WTC11 (cell line): Measurements from ENCODE around the gene NRIP2. TPM values are rescaled to one million over a fixed set of nuclear protein-coding genes. Genes with fewer than 3 reads are reported as not detected.

ENCODE experiments used
- ATAC-seq: fragments of 200-7000 bp; cut with Tn5 transposase; 2 replicates; pipeline ENCODE4 v1.10.0; 2021; ENCODE audit warnings: mild to moderate bottlenecking, moderate library complexity
- CTCF ChIA-PET: fragments of 300-600 bp; sonication (Branson Sonifier 250); formaldehyde crosslinking; loops from one replicate; lab custom pipeline; 2021; ENCODE audit warnings: antibody characterized with exemption; lab: Charles Lee
- POLR2A ChIA-PET: fragments of 350-600 bp; sonication (Branson Sonifier 250); formaldehyde crosslinking; loops from one replicate; lab custom pipeline; 2021; ENCODE audit warnings: antibody characterized with exemption; lab: Charles Lee
- DNase-seq: peaks from one replicate; pipeline ENCODE4 v3.0.0; 2021; ENCODE audit warnings: low spot score
- H3K27ac Mint-ChIP-seq: 2 replicates; pipeline ENCODE4 v1.8.0; 2021; ENCODE audit warnings: mixed read lengths
- H3K27me3 Mint-ChIP-seq: 2 replicates; pipeline ENCODE4 v1.8.0; 2021; ENCODE audit warnings: low read depth, mild to moderate bottlenecking, moderate library complexity, mixed read lengths
- H3K36me3 Mint-ChIP-seq: 2 replicates; pipeline ENCODE4 v1.8.0; 2021; ENCODE audit warnings: mixed read lengths
- H3K4me1 Mint-ChIP-seq: 2 replicates; pipeline ENCODE4 v1.8.0; 2022; ENCODE audit warnings: mixed read lengths
- H3K4me3 Mint-ChIP-seq: 2 replicates; pipeline ENCODE4 v1.8.0; 2021; ENCODE audit warnings: mild to moderate bottlenecking, moderate library complexity, mixed read lengths
- H3K9me3 Mint-ChIP-seq: 2 replicates; pipeline ENCODE4 v1.8.0; 2021; ENCODE audit warnings: mixed read lengths
- ATF1 ChIP-seq: sonication (generic); formaldehyde crosslinking; IDR thresholded peaks from 2 replicates; pipeline ENCODE4 v1.8.1; 2023; ENCODE audit warnings: mild to moderate bottlenecking, moderate library complexity, missing genetic modification reagents
- FOXJ3 ChIP-seq: sonication (generic); formaldehyde crosslinking; IDR thresholded peaks from 2 replicates; pipeline ENCODE4 v1.9.0; 2021; ENCODE audit warnings: missing genetic modification reagents, mild to moderate bottlenecking, borderline replicate concordance
- HMGA2 ChIP-seq: fragments of 250-450 bp; sonication (Bioruptor Pico); IDR thresholded peaks from 2 replicates; pipeline ENCODE4 v1.4.0; 2021; ENCODE audit warnings: mild to moderate bottlenecking, moderate library complexity
- JAZF1 ChIP-seq: fragments of 250-450 bp; sonication (Bioruptor Pico); IDR thresholded peaks from 2 replicates; pipeline ENCODE4 v1.9.0; 2021; ENCODE audit warnings: moderate library complexity, mild to moderate bottlenecking, inconsistent platforms
- MXD4 ChIP-seq: fragments of 250-450 bp; sonication (Bioruptor Pico); IDR thresholded peaks from 2 replicates; pipeline ENCODE4 v1.8.0; 2021; ENCODE audit warnings: mild to moderate bottlenecking, moderate library complexity, borderline replicate concordance
- NR2C2 ChIP-seq: sonication (generic); formaldehyde crosslinking; IDR thresholded peaks from 2 replicates; pipeline ENCODE4 v1.8.0; 2022; ENCODE audit warnings: mild to moderate bottlenecking, missing genetic modification reagents
- PRRX2 ChIP-seq: fragments of 250-450 bp; sonication (Bioruptor Pico); IDR thresholded peaks from 2 replicates; pipeline ENCODE4 v1.8.0; 2021; ENCODE audit warnings: mild to moderate bottlenecking
- SMAD3 ChIP-seq: sonication (generic); formaldehyde crosslinking; IDR thresholded peaks from 2 replicates; pipeline ENCODE4 v1.8.0; 2022; ENCODE audit warnings: missing genetic modification reagents, mild to moderate bottlenecking, borderline replicate concordance
- TCF7 ChIP-seq: sonication (generic); formaldehyde crosslinking; IDR thresholded peaks from 2 replicates; pipeline ENCODE4 v1.8.0; 2022; ENCODE audit warnings: mild to moderate bottlenecking, low read depth, missing genetic modification reagents, moderate library complexity
- ZNF219 ChIP-seq: sonication (generic); formaldehyde crosslinking; IDR thresholded peaks from 2 replicates; pipeline ENCODE4 v1.8.0; 2023; ENCODE audit warnings: missing genetic modification reagents, mild to moderate bottlenecking, borderline replicate concordance
- ZNF396 ChIP-seq: fragments of 250-450 bp; sonication (Bioruptor Pico); IDR thresholded peaks from 2 replicates; pipeline ENCODE4 v1.8.0; 2021; ENCODE audit warnings: mild to moderate bottlenecking, moderate library complexity, borderline replicate concordance
- ZNF423 ChIP-seq: fragments of 250-450 bp; sonication (Bioruptor Pico); IDR thresholded peaks from 2 replicates; pipeline ENCODE4 v2.1.2; 2022; ENCODE audit warnings: mild to moderate bottlenecking, moderate library complexity
- total RNA-seq: library from RNA; stranded (reverse); gene quantifications from 3 replicates; pipeline ENCODE4 v1.2.3, GENCODE V29; 2021
- TF ChIP-seq, protein P1 (sequence below): fragments of 250-450 bp; sonication (Bioruptor Pico); IDR thresholded peaks from 2 replicates; pipeline ENCODE4 v1.9.0; 2021; ENCODE audit warnings: moderate library complexity, mild to moderate bottlenecking, inconsistent platforms, borderline replicate concordance
- TF ChIP-seq, protein P2 (sequence below): sonication (generic); formaldehyde crosslinking; IDR thresholded peaks from 2 replicates; pipeline ENCODE4 v1.8.0; 2022; ENCODE audit warnings: mild to moderate bottlenecking, missing genetic modification reagents
- TF ChIP-seq, protein P3 (sequence below): sonication (generic); formaldehyde crosslinking; IDR thresholded peaks from 2 replicates; pipeline ENCODE4 v1.8.0; 2022; ENCODE audit warnings: mild to moderate bottlenecking, missing genetic modification reagents
- TF ChIP-seq, protein P4 (sequence below): sonication (generic); formaldehyde crosslinking; IDR thresholded peaks from 2 replicates; pipeline ENCODE4 v1.8.0; 2022; ENCODE audit warnings: mild to moderate bottlenecking, missing genetic modification reagents
- TF ChIP-seq, protein P5 (sequence below): sonication (generic); formaldehyde crosslinking; conservative IDR thresholded peaks from 2 replicates; pipeline ENCODE4 v1.8.1; 2023; ENCODE audit warnings: mild to moderate bottlenecking, low read depth, missing genetic modification reagents, moderate library complexity
- TF ChIP-seq, protein P6 (sequence below): sonication (generic); formaldehyde crosslinking; IDR thresholded peaks from 2 replicates; pipeline ENCODE4 v1.8.1; 2023; ENCODE audit warnings: mild to moderate bottlenecking, missing genetic modification reagents, moderate library complexity

The NRIP2 gene
- total RNA-seq, 1 experiment from 2014 or later: not detected

DNA sequence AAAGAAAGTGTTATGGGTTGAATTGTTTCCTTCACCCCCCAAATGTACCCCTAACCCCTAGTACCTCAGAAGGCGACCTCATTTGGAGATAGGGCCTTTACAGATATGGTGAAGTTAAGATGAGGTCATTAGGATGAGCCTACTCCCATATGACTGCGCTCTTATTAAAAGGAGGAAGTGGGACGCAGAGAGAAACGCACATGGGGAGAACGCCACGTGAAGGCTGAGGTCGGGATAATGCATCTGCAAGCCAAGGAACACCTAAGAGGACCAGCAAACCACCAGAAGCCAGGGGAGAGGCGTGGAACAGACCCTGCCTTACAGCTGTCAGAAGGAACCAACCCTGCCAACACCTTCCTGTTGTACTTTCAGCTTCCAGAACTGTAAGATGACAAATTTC is 1.7 kb upstream of the NRIP2 start:
- Mint-ChIP-seq H3K9me3 (no peaks in the 10 kb centered on the region), H3K4me3 (no peak overlapping the region), H3K36me3 (peaks cover 14% of the 10 kb centered on the region), H3K27me3 (no peaks in the 10 kb centered on the region; the same call in none of the 2 replicates), H3K4me1 (peaks cover 16% of the 10 kb centered on the region), H3K27ac (no peak overlapping the region)
- ChIA-PET POLR2A (no interaction called here), CTCF (interaction anchor here (1.4 to 1.8 kb wide), 2 partner anchors 9 to 49 kb away, joined by 8 to 12 read pairs; no protein-coding TSS in a partner anchor)
- no peak for ATAC-seq
- no peak for DNase-seq
- TF ChIP-seq HMGA2 (CRISPR knock-in tag): no peak
- no peak for TF ChIP-seq TCF7 (CRISPR knock-in tag)
- TF ChIP-seq, protein P1, sequence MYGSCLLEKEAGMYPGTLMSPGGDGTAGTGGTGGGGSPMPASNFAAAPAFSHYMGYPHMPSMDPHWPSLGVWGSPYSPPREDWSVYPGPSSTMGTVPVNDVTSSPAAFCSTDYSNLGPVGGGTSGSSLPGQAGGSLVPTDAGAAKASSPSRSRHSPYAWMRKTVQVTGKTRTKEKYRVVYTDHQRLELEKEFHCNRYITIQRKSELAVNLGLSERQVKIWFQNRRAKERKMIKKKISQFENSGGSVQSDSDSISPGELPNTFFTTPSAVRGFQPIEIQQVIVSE: no peak
- TF ChIP-seq, protein P2, sequence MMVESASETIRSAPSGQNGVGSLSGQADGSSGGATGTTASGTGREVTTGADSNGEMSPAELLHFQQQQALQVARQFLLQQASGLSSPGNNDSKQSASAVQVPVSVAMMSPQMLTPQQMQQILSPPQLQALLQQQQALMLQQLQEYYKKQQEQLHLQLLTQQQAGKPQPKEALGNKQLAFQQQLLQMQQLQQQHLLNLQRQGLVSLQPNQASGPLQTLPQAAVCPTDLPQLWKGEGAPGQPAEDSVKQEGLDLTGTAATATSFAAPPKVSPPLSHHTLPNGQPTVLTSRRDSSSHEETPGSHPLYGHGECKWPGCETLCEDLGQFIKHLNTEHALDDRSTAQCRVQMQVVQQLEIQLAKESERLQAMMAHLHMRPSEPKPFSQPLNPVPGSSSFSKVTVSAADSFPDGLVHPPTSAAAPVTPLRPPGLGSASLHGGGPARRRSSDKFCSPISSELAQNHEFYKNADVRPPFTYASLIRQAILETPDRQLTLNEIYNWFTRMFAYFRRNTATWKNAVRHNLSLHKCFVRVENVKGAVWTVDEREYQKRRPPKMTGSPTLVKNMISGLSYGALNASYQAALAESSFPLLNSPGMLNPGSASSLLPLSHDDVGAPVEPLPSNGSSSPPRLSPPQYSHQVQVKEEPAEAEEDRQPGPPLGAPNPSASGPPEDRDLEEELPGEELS (CRISPR knock-in tag): no peak
- no peak for TF ChIP-seq ATF1 (CRISPR knock-in tag)
- TF ChIP-seq, protein P3, sequence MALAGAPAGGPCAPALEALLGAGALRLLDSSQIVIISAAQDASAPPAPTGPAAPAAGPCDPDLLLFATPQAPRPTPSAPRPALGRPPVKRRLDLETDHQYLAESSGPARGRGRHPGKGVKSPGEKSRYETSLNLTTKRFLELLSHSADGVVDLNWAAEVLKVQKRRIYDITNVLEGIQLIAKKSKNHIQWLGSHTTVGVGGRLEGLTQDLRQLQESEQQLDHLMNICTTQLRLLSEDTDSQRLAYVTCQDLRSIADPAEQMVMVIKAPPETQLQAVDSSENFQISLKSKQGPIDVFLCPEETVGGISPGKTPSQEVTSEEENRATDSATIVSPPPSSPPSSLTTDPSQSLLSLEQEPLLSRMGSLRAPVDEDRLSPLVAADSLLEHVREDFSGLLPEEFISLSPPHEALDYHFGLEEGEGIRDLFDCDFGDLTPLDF (CRISPR knock-in tag): no peak
- TF ChIP-seq JAZF1 (CRISPR knock-in tag): no peak
- TF ChIP-seq FOXJ3 (CRISPR knock-in tag): no peak
- TF ChIP-seq ZNF219 (CRISPR knock-in tag): no peak
- TF ChIP-seq, protein P4, sequence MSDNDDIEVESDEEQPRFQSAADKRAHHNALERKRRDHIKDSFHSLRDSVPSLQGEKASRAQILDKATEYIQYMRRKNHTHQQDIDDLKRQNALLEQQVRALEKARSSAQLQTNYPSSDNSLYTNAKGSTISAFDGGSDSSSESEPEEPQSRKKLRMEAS (CRISPR knock-in tag): no peak
- TF ChIP-seq PRRX2 (CRISPR knock-in tag): no peak
- no peak for TF ChIP-seq MXD4
- no peak for TF ChIP-seq NR2C2 (CRISPR knock-in tag)
- TF ChIP-seq ZNF396 (CRISPR knock-in tag): no peak
- TF ChIP-seq, protein P5, sequence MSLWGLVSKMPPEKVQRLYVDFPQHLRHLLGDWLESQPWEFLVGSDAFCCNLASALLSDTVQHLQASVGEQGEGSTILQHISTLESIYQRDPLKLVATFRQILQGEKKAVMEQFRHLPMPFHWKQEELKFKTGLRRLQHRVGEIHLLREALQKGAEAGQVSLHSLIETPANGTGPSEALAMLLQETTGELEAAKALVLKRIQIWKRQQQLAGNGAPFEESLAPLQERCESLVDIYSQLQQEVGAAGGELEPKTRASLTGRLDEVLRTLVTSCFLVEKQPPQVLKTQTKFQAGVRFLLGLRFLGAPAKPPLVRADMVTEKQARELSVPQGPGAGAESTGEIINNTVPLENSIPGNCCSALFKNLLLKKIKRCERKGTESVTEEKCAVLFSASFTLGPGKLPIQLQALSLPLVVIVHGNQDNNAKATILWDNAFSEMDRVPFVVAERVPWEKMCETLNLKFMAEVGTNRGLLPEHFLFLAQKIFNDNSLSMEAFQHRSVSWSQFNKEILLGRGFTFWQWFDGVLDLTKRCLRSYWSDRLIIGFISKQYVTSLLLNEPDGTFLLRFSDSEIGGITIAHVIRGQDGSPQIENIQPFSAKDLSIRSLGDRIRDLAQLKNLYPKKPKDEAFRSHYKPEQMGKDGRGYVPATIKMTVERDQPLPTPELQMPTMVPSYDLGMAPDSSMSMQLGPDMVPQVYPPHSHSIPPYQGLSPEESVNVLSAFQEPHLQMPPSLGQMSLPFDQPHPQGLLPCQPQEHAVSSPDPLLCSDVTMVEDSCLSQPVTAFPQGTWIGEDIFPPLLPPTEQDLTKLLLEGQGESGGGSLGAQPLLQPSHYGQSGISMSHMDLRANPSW (CRISPR knock-in tag): no peak
- TF ChIP-seq, protein P6, sequence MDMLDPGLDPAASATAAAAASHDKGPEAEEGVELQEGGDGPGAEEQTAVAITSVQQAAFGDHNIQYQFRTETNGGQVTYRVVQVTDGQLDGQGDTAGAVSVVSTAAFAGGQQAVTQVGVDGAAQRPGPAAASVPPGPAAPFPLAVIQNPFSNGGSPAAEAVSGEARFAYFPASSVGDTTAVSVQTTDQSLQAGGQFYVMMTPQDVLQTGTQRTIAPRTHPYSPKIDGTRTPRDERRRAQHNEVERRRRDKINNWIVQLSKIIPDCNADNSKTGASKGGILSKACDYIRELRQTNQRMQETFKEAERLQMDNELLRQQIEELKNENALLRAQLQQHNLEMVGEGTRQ (CRISPR knock-in tag): no peak
- no peak for TF ChIP-seq SMAD3 (CRISPR knock-in tag)
- TF ChIP-seq ZNF423: no peak
